Fibroblast of lung (primary cell): Measurements from ENCODE around the gene PRPS2. TPM values are rescaled to one million over a fixed set of nuclear protein-coding genes. Genes with fewer than 3 reads are reported as not detected.

Source experiments
- DNase-seq, 2 donors: peaks; one replicate each; pipeline versions ENCODE4 v3.0.0 to v3.0.0-alpha.2; 2010; ENCODE audit warnings: low read depth in 2 of 2
- H2AFZ ChIP-seq: 2 replicates; pipeline ENCODE4 v1.5.1; 2012; ENCODE audit warnings: low read length, control low read depth, inconsistent platforms
- H3K27ac ChIP-seq: 2 replicates; pipeline ENCODE4 v1.5.1; 2011; ENCODE audit warnings: low read length, control low read depth; ENCODE audit not compliant: insufficient read depth
- H3K27me3 ChIP-seq: 2 replicates; pipeline ENCODE4 v1.5.1; 2011; ENCODE audit warnings: mild to moderate bottlenecking, low read length; ENCODE audit not compliant: control insufficient read depth, insufficient read depth
- H3K36me3 ChIP-seq: 2 replicates; pipeline ENCODE4 v1.5.1; 2011; ENCODE audit warnings: low read length; ENCODE audit not compliant: control insufficient read depth, insufficient read depth
- H3K4me1 ChIP-seq: 2 replicates; pipeline ENCODE4 v1.5.1; 2011; ENCODE audit warnings: low read length; ENCODE audit not compliant: control insufficient read depth, insufficient read depth; ENCODE audit errors: extremely low read depth
- H3K4me2 ChIP-seq: 2 replicates; pipeline ENCODE4 v1.5.1; 2011; ENCODE audit warnings: low read length, control low read depth; ENCODE audit not compliant: insufficient read depth; ENCODE audit errors: extremely low read depth
- H3K4me3 ChIP-seq, 4 experiments: fragments of 200-600 bp in 1 of 4; sonication (generic) in 1 of 4; replicated peaks in 1 of 4; 2 replicates each; pipeline ENCODE4 v1.5.1; 2011 to 2016; ENCODE audit warnings: low read length in 4 of 4, low read depth in 3 of 4, mild to moderate bottlenecking in 3 of 4, control low read depth in 2 of 4, inconsistent platforms in 1 of 4, mixed read lengths in 1 of 4; ENCODE audit not compliant: insufficient read depth in 1 of 4; ENCODE audit errors: control extremely low read depth in 1 of 4
- H3K79me2 ChIP-seq: 2 replicates; pipeline ENCODE4 v1.5.1; 2012; ENCODE audit warnings: mild to moderate bottlenecking, low read length, inconsistent platforms; ENCODE audit not compliant: control insufficient read depth, insufficient read depth
- H3K9ac ChIP-seq: 2 replicates; pipeline ENCODE4 v1.5.1; 2011; ENCODE audit warnings: mild to moderate bottlenecking, low read length, control low read depth; ENCODE audit not compliant: insufficient read depth
- H3K9me3 ChIP-seq: 2 replicates; pipeline ENCODE4 v1.5.1; 2012; ENCODE audit warnings: low read depth, low read length; ENCODE audit not compliant: control insufficient read depth, insufficient read depth
- H4K20me1 ChIP-seq: 2 replicates; pipeline ENCODE4 v1.5.1; 2011; ENCODE audit warnings: low read length; ENCODE audit not compliant: control insufficient read depth, insufficient read depth; ENCODE audit errors: extremely low read depth
- EZH2 ChIP-seq: IDR thresholded peaks from 2 replicates; pipeline ENCODE4 v1.5.1; 2012; ENCODE audit warnings: low read length, control low read depth, mild to moderate bottlenecking; ENCODE audit errors: missing control alignments
- polyA plus RNA-seq, 2 donors: library from polyadenylated mRNA; depleted of rRNA in 1 of 2; stranded (reverse) in 1 of 2; unstranded in 1 of 2; fragments of >200 nt; gene quantifications; 2 replicates each; pipeline ENCODE4 v1.2.1, GENCODE V29; 2011 to 2012; ENCODE audit warnings: missing spikeins in 1 of 2
- total RNA-seq: library from RNA; depleted of rRNA; stranded (reverse); fragments of >200 nt; gene quantifications from 2 replicates; pipeline ENCODE4 v1.2.1, GENCODE V29; 2014
- TF ChIP-seq, protein P1 (sequence below), 2 donors: IDR thresholded peaks in 1 of 2; conservative IDR thresholded peaks in 1 of 2; 1 replicate in 1 of 2; 2 replicates in 1 of 2; pipeline ENCODE4 v1.5.1; 2011 to 2012; ENCODE audit warnings: low read length in 2 of 2, control low read depth in 1 of 2, inconsistent platforms in 1 of 2, low read depth in 1 of 2, mild to moderate bottlenecking in 1 of 2

PRPS2 gene
- total and polyA plus RNA-seq, 2 donors (not counting 1 experiment from before 2014, with no cell fraction given) = 13.6 to 25.3 TPM

DNA sequence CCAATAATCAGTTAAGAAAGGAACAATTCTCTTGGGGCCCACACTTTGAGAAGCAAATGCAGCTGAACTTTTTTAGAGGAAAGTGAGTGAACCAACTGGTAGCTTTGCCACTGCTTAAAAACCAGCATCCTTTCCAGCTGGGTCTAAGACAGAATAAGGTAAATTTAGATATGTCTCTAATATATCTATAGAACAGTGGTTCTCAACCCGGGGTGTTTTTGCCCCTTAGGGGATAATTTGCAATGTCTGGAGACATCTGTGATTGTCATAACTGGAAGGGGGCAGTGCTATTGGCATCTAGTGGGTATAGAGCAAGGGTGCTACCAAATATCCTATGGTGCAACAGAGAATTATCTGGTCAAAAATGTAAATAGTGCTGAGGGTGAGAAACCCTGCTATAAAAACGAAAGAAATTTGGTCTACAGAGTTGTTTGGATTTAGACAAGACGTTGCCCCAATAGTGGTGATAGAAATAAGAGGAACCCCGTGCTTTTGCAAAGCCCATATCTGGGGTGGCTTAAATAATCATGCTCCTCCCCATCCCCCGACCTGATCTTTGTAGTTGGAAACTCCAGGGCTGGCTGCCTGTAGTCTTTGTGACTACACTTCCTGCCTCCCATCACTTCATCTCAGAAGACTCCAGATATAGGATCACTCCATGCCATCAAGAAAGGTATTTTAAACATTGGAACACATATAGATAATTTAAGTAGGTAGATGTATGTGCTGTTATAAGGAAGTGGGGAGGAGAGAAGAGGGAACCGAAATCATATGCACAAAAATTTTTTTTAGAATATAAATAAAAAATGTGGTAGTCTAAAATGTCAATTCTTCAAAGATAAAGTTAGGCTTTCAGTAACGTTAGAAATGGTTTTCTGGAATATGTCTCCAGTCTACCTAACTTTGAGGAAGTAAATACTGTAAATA is 75.5 kb downstream of the PRPS2 start, which contains the start of gene TLR7:
Gene TLR7, plus strand, starts transcription at position 622 of the 927 bp plus-strand sequence. CDS start 507 bp downstream, outside the sequence.
- no peaks in the 10 kb centered on the region for H3K27me3 ChIP-seq
- no peaks in the 10 kb centered on the region for H3K79me2 ChIP-seq
- H3K27ac ChIP-seq = no peak within 1 kb of the TSS
- no peak within 1 kb of the TSS for H3K4me2 ChIP-seq
- H3K4me1 ChIP-seq = no peaks in the 10 kb centered on the region
- H4K20me1 ChIP-seq = no peaks in the 10 kb centered on the region
- no peak within 1 kb of the TSS for H3K9ac ChIP-seq
- H3K9me3 ChIP-seq = no peaks in the 10 kb centered on the region
- DNase-seq = no peak
- no peak within 1 kb of the TSS for H3K4me3 ChIP-seq
- no peaks in the 10 kb centered on the region for H3K36me3 ChIP-seq
- no peak within 1 kb of the TSS for H2AFZ ChIP-seq
- no peak for TF ChIP-seq EZH2
- TF ChIP-seq, protein P1, sequence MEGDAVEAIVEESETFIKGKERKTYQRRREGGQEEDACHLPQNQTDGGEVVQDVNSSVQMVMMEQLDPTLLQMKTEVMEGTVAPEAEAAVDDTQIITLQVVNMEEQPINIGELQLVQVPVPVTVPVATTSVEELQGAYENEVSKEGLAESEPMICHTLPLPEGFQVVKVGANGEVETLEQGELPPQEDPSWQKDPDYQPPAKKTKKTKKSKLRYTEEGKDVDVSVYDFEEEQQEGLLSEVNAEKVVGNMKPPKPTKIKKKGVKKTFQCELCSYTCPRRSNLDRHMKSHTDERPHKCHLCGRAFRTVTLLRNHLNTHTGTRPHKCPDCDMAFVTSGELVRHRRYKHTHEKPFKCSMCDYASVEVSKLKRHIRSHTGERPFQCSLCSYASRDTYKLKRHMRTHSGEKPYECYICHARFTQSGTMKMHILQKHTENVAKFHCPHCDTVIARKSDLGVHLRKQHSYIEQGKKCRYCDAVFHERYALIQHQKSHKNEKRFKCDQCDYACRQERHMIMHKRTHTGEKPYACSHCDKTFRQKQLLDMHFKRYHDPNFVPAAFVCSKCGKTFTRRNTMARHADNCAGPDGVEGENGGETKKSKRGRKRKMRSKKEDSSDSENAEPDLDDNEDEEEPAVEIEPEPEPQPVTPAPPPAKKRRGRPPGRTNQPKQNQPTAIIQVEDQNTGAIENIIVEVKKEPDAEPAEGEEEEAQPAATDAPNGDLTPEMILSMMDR (conservative IDR thresholded peaks at IDR 0.05 in 1 of 2, IDR thresholded peaks at IDR 0.05 in 1 of 2; ENCODE audit: low read depth in 1 of 2, low read length in 2 of 2) = no peak

DNA sequence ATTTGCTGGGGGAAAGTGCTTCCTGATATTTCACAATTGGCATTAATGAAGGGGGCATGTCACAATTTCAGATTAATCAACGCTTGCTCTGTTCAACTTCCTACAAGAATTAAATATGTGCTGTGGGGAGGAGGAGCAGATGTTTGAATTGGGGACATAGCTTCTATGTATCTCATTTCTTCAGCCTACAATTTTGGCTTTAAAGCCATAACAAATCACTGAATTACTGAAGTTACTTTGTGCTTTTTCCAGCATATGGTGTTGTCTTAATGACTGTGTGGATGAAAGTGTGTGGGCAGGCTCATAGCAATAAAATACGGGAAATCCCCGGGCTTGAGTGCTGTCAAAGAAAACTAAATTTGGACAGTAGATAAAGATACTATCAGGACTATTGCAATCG is 76.5 kb downstream of the PRPS2 start:
- H3K4me2 ChIP-seq = no peak overlapping the region
- H3K27ac ChIP-seq = no peak overlapping the region
- no peak overlapping the region for H2AFZ ChIP-seq
- no peak for TF ChIP-seq EZH2
- TF ChIP-seq, protein P1 (conservative IDR thresholded peaks at IDR 0.05 in 1 of 2, IDR thresholded peaks at IDR 0.05 in 1 of 2; ENCODE audit: low read depth in 1 of 2, low read length in 2 of 2) = no peak
- no peaks in the 10 kb centered on the region for H3K27me3 ChIP-seq
- H3K36me3 ChIP-seq = no peaks in the 10 kb centered on the region
- no peaks in the 10 kb centered on the region for H3K79me2 ChIP-seq
- H3K4me3 ChIP-seq = no peak overlapping the region
- H4K20me1 ChIP-seq = no peaks in the 10 kb centered on the region
- DNase-seq = no peak
- H3K9ac ChIP-seq = no peak overlapping the region
- no peaks in the 10 kb centered on the region for H3K9me3 ChIP-seq
- H3K4me1 ChIP-seq = no peaks in the 10 kb centered on the region

DNA sequence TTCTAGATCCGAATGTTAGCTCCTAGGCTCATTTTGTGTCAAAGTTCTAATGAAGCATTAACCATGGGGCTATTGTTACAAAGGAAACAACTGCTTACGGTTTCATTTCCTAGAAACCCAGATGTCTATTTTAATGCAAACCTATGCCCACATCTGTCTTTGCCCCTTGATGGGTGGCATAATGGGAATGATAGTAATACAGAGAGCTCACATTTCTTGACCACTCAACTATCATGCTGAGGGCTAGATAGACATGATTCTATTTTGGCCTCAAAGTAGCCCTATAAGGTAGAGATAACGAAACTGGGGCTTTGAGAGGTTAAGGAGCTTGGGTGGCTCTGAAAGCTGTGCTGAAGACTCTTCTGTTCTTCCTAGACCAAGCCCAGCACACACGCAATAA is 77.5 kb downstream of the PRPS2 start:
- no peak overlapping the region for H3K9ac ChIP-seq
- no peaks in the 10 kb centered on the region for H3K4me1 ChIP-seq
- H4K20me1 ChIP-seq = no peaks in the 10 kb centered on the region
- no peaks in the 10 kb centered on the region for H3K27me3 ChIP-seq
- no peaks in the 10 kb centered on the region for H3K79me2 ChIP-seq
- no peak overlapping the region for H2AFZ ChIP-seq
- H3K4me2 ChIP-seq = no peak overlapping the region
- no peaks in the 10 kb centered on the region for H3K36me3 ChIP-seq
- no peaks in the 10 kb centered on the region for H3K9me3 ChIP-seq
- no peak overlapping the region for H3K4me3 ChIP-seq
- no peak for DNase-seq
- no peak overlapping the region for H3K27ac ChIP-seq
- TF ChIP-seq, protein P1 (conservative IDR thresholded peaks at IDR 0.05 in 1 of 2, IDR thresholded peaks at IDR 0.05 in 1 of 2; ENCODE audit: low read depth in 1 of 2, low read length in 2 of 2) = no peak
- no peak for TF ChIP-seq EZH2
